HG03139 (cell line): ENCODE data around the gene PRAMEF20.

Experiments used
- ATAC-seq: cut with Tn5 transposase; IDR thresholded peaks from one replicate; pipeline ENCODE4 v1.9.1; 2021; ENCODE audit not compliant: unreplicated experiment

The PRAMEF20 gene

DNA sequence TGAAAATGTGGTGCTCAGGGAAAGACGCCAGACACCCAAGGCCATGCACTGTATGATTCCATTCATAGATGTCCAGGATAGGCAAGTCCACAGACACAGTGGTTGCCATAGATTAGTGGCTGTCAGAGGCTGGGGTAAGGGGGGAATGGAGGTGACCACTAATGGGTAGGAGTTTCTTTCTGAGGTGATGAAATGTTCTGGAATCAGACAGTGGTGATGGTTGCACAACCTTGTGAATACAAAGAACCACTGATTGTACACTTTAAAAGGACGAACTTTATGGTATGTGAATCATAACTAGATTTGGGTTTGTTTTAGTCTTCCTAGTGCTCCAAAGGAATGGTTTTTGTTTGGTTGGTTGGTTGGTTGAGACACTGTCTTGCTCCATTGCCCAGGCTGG is 51.7 kb downstream of the PRAMEF20 start:
- no peak for ATAC-seq

DNA sequence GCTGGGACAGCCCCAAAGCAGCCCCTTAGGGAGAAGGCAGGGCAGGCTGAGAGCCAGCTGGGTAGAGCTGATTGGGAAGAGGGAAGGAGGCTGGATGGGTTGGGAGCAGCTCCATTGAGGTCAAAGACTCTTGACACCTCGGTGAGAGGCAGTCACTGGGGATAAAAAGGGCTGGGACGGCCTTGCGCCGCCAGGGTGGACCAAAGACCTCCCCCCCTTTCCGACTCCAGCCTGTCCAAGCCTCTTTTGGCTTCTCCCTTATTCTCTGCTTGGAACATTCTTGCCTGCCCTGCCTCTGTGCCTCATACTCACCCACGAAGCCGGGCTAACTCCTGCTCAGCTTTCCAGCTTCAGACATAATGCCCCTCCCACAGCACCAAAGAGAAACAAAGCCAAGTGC is 52.4 kb downstream of the PRAMEF20 start:
- no peak for ATAC-seq

DNA sequence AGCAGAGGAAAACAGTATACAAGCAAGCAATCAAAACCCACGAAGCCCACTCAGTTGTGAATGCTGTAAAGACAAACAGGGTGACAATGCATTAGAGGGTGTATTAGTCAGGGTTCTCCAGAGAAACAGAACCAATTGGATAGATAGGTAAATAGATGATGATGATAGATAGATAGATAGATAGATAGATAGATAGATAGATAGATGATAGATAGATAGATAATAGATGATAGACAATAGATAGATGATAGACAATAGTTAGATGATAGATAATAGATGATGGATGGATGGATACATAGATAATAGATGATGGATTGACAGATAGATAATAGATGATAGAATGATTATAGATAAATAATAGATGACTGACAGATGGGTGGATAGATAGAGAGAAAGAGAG is 55.3 kb downstream of the PRAMEF20 start:
- no peak for ATAC-seq

DNA sequence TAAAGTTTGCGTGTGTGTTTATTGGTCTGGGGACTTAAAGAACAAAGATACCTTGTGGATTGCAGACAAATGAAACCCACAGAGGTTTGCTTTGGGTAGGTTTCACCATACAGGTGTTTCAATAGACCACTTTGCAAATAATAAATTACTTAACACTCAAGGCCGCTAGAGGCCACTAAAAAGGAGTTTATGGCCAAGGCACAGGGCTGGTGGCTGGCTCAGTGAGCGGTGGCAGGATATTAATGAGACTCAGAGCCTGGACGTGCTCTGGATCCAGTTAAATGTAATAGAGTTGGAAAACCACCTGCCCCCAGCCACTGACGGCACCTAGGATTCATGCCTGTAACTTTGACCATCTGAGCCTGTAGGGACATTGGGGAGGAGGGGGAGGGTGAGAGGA is 59.1 kb downstream of the PRAMEF20 start:
- no peak for ATAC-seq
